NOMO-1 (cell line): Measurements from ENCODE around the gene PTGIR.

Source experiments
- DNase-seq, 2 experiments: peaks; one replicate each; lab custom pipeline; 2025; ENCODE audit not compliant: unreplicated experiment in 2 of 2; lab: John Stamatoyannopoulos, UW

Gene PTGIR

DNA sequence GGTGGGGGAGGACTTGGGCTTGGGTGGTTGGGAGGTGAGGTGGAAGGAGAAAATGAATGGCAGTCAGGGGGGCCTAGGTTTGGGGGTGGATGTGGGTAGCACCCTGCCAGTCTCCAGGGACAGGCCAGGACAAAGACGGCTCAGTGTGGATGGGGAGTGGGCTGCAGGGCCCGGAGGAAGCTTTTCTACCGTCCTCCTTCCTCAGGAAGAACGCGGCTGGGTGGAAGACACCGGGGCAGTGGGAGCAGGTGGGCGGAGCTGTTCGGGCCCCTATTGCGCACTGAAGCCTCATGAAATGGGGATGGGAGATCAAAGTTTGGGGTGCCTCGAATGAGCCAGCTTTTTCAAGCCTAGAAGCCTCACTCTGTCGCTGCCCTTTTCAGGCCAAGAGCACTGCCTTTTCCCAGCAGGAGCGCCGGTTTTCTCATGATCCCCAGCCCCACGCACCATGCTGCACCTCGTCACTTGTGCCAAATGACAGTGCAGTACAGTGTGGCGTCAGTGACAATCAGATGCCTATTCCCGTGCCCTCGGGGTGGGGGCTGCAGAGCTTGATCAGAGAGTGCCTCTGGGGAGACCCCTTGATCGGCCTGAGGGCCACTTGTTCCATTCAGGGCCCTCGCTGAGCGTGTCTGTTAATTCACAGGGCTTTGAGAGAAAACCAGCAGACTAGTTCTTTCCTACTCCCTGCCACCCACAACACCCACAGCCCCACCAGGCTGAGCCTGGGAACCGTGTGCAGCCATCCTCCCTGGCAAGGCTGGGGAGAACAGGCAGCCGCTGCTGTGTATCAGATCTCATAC, 22.3 kb downstream of the PTGIR start:
- no peak for DNase-seq

GRCh38 chr19:46601318-46602224, 23.3 kb downstream of the PTGIR start, which contains the start of gene CALM3:
Gene CALM3 (plus strand): TSS chr19:46601330. CDS start chr19:46601435, 105 bp downstream.
- no peak for DNase-seq

- peak; percentile 97 to 99 for DNase-seq
These were observed 24.2 kb downstream of the PTGIR start for GRCh38 chr19:46600384-46601317.

DNA sequence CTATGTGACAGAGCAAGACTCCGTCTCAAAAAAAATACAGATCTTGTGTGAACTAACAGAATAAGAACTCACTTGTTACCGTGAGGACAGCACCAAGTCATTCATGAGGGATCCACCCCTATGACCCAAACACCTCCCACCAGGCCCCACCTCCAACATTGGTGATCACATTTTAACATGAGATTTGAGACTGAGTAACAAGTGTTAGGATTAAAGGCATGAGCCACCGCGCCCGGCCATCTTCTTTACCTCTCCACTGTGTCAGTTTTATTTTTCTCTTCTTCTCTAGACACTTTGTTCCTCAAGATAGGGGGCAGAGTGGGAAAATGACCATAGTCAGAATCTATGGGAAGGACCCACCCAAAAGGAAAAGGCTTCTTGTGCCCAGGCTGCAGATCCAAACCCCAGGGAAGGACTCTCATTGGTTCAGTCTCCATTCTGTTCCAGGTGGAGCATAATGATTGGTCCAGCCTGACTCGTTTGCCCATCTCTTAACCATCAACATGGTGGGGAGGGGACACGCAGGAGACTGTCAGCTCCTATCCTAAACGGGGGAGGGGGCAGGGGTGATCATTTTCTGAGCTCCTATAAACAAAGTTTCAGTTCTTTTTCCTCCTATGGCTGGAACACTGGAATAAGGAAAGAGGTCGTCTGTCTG, 25.0 kb downstream of the PTGIR start:
- DNase-seq, result no peak

- no peak for DNase-seq
These were observed 26.4 kb downstream of the PTGIR start for GRCh38 chr19:46598372-46598917.

GRCh38 chr19:46596008-46596407, 28.9 kb downstream of the PTGIR start:
- no peak for DNase-seq

GRCh38 chr19:46591870-46592269, 33.0 kb downstream of the PTGIR start:
- DNase-seq, result no peak

DNA sequence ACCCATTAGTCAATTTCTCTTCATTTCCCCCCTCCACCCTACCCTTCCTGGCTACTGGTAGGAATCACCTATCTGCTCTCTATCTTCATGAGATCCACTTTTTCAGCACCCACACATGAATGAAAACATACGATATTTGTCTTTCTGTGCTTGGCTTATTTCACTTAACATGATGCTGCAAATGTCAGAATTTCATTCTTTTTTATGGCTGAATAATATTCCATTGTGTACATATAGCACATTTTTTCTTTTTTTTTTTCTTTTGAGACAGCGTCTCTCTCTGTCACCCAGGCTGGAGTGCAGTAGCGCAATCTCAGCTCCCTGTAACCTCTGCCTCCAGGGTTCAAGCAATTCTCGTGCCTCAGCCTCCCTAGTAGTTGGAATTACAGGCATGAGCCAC, 33.6 kb downstream of the PTGIR start:
- DNase-seq, result no peak

DNA sequence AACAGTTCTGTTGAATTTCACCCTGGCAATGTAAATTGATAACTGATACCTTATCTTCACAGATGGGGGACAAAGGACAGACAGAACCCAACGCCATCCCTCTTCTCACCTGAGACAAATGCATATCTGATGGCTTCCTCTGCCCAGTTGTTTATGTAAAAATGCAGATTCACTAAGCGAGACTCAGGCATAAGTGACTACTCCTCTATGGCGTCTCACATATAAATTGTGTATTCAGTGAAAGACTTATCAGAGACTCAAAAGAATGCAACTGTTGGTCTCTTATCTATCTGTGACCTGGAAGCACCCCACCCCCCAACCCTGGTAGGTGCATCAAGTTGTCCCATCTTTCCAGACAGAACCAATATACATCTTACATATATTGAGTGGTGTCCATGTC, 37.0 kb downstream of the PTGIR start:
- no peak for DNase-seq

GRCh38 chr19:46586294-46586693, 38.6 kb downstream of the PTGIR start:
- no peak for DNase-seq

GRCh38 chr19:46585539-46585938, 39.4 kb downstream of the PTGIR start:
- DNase-seq, result no peak

- no peak for DNase-seq
These were observed 44.6 kb downstream of the PTGIR start for GRCh38 chr19:46580247-46580646.

GRCh38 chr19:46579361-46579879, 45.5 kb downstream of the PTGIR start:
- DNase-seq, result peak in 1 of 2 experiments; percentile 28

DNA sequence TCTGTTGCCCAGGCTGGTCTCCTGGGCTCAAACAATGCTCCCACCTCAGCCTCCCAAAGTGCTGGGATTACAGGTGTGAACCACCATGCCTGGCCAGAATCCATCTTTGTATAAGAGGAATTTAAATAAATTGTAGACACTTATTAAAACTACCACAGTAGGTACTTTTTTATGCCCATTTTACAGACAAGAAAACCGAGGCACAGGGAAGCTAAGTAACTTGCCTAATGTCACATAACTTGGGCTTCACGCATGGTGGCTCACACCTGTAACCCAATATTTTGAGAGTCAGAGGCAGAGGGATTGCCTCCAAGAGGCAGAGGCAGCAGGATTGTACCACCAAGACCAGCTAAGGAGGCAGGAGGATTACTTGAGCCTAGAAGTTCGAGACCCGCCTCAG, 46.4 kb downstream of the PTGIR start:
- DNase-seq, result no peak

- DNase-seq, result no peak
These were observed 50.4 kb downstream of the PTGIR start for GRCh38 chr19:46574533-46574932.

GRCh38 chr19:46573679-46574498, 51.0 kb downstream of the PTGIR start:
- DNase-seq, result no peak

DNA sequence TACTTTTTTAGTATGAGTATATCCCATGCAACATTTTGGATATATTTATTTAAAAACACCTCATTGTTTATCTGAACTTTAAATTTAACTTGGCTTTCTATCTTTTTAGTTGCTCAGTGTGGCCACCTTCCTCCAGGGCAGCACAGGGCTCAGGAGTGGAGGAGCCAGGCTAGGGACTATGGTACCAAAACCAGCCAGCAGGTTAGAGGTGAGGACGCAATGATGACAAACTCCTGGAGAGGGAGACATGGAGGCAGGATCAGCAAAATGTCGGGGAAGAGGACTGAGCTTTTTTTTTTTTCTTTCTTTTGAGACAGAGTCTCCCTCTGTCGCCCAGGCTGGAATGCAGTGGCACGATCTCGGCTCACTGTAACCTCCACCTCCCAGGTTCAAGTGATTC, 53.4 kb downstream of the PTGIR start:
- DNase-seq, result no peak
